GM12874 (cell line): Measurements from ENCODE around the gene GALNT16.

Experiments
- TF ChIP-seq, protein P1 (sequence below): IDR thresholded peaks from 2 replicates; pipeline ENCODE4 v1.5.1; 2011; ENCODE audit warnings: low read depth, mild to moderate bottlenecking, control low read depth, low read length, moderate library complexity; ENCODE audit not compliant: insufficient read depth

GALNT16 gene

DNA sequence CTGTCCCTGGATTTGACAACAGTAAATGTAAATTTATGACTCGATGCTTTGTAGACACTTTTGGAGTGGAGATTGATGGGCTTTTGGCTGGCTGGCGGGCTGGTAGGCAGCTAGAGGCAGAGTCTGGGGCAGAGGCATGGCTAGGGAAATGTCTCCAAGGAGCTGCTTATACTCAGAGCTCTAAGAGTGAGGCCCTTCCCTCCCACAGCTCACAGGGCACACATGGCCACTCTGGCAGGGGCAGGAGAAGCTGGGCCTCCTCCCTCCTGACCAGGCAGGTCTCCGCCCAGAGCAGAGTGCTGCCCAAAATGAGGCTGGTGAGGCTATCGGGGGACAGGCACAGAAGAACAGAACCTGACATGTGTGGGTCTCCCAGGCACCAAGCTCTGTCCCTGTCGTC is 67.5 kb downstream of the GALNT16 start:
- TF ChIP-seq, protein P1, sequence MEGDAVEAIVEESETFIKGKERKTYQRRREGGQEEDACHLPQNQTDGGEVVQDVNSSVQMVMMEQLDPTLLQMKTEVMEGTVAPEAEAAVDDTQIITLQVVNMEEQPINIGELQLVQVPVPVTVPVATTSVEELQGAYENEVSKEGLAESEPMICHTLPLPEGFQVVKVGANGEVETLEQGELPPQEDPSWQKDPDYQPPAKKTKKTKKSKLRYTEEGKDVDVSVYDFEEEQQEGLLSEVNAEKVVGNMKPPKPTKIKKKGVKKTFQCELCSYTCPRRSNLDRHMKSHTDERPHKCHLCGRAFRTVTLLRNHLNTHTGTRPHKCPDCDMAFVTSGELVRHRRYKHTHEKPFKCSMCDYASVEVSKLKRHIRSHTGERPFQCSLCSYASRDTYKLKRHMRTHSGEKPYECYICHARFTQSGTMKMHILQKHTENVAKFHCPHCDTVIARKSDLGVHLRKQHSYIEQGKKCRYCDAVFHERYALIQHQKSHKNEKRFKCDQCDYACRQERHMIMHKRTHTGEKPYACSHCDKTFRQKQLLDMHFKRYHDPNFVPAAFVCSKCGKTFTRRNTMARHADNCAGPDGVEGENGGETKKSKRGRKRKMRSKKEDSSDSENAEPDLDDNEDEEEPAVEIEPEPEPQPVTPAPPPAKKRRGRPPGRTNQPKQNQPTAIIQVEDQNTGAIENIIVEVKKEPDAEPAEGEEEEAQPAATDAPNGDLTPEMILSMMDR: no peak

DNA sequence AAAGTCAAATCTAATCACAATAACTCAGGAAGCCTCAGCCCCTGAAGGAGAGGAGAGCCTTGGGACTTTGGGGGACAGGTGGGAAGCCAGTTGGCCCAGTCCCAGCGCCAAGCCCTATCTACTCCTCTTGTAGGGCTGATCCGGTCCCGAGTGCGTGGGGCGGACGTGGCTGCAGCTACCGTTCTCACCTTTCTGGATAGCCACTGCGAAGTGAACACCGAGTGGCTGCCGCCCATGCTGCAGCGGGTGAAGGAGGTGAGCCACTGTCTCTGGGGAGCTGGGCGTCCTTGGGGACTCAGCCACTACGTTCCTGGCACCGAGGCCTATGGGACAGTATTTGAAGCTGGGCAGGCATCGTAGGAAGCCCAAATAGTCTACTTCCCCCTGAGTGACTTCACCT is 68.4 kb downstream of the GALNT16 start:
- TF ChIP-seq, protein P1: no peak

DNA sequence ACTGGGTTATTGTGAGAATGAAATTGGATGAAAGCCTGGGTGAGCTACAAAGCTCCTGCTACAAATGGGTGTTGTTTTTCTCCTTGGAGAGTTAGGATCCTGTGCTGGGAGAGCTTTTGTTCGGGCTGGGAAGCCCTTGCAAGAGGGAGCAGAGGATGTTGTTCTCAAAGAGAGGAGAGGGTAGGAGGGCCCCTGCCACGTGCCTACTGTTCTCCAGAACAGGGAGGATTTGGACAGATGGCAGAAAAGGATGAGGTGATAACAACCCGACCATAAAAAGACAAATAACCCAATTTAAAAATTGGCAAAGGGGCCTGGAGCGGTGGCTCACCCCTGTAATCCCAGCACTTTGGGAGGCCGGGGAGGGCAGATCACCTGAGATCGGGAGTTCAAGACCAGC is 68.8 kb downstream of the GALNT16 start:
- TF ChIP-seq, protein P1: no peak

- TF ChIP-seq, protein P1: no peak
Measured at GRCh38 chr14:69331206-69331605, 71.2 kb downstream of the GALNT16 start.

DNA sequence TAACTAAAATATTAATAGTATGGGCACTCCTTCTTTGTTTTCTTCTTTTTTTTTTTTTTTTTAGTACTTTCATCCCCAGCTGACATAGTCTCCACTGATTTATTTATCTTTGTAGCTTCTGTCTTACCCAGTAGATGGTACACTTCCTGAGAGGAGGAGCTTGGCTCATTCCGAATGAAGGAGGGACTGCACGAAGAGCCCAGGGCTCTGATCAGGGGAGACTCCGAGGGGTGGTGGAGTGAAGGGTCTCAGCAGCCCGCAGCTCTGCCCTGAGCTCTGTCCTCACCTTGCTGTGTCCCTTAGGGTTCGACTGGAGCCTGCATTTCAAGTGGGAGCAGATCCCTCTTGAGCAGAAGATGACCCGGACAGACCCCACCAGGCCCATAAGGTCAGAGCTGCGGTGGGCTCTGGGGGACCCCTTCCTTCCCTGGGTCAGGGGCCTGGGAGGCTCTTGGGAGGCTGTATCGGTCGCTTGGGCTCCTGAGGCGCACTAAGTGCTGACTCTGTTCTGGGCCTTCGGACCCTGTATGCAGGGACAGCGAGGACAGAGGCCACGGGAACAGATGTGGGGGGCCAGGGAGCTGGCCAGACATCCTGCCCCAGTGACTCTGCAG is 72.9 kb downstream of the GALNT16 start:
- TF ChIP-seq, protein P1: no peak

GRCh38 chr14:69333791-69334337 is 73.9 kb downstream of the GALNT16 start:
- TF ChIP-seq, protein P1: no peak

DNA sequence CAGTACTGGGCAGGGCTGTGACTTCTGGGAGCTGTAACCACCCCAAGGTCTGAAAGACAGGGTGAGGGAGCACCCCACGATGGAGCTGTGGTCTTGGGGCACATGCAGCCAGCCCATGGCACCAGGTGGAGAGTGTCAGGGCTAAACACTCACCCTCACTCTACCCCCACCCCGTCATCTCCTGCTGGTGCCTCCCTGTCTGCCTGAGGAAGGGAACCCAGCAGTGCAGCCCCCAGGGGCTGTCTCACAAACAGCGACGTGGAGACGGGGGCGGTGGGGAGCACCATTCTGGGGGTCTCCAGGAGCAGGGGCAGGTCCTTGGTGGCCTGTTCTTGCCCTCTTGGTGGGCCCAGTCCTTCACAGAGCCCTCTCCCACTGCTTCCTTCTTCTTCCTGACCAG is 74.6 kb downstream of the GALNT16 start:
- TF ChIP-seq, protein P1: no peak
